Measurements from ENCODE around the gene HECW1. TPM values are rescaled to one million over a fixed set of nuclear protein-coding genes. Genes with fewer than 3 reads are reported as not detected.
A peak's percentile ranks its signal among the peaks of the same experiment; 100 is the strongest.
"Not testable (repeated sequence)": the region's sequence is repeated elsewhere in the genome, so short reads cannot be mapped to it uniquely, and the experiment has no call there.

HECW1 gene
- total RNA-seq, 1 donor from 2014 or later = 0.40 TPM

DNA sequence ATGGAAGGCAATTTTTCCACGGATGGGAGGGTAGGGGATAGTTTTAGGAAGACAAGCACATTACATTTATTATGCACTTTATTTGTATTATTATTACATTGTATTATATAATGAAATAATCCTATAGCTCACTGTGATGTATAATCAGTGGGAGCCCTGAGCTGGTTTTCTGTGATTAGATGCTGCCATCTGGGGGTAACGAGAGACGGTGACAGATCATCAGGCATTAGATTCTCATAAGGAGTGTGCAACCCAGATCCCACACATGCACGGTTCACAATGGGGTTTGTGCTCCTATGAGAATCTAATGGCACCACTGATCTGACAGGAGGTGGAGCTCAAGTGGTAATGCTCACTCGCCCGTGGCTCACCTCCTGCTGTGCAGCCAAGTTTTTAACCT is 366.6 kb downstream of the HECW1 start:
- no peak for ATAC-seq

DNA sequence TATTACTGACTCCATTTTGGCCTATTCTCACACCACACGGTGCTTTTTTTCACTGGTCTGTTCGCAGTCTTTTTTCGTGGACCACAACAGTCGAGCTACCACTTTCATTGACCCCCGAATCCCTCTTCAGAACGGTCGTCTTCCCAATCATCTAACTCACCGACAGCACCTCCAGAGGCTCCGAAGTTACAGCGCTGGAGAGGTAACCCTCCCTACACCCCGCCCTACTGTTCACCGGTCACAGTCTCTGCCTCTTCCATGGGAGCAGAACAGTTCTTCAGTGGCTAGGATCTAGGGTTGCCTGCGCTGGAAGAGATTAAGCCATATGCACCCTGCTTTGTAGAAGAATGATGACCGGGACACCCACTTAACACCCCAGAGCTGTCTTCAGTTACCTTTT is 367.1 kb downstream of the HECW1 start:
- no peak for ATAC-seq

GRCh38 chr7:43480581-43480980 is 368.1 kb downstream of the HECW1 start:
- ATAC-seq = no peak

DNA sequence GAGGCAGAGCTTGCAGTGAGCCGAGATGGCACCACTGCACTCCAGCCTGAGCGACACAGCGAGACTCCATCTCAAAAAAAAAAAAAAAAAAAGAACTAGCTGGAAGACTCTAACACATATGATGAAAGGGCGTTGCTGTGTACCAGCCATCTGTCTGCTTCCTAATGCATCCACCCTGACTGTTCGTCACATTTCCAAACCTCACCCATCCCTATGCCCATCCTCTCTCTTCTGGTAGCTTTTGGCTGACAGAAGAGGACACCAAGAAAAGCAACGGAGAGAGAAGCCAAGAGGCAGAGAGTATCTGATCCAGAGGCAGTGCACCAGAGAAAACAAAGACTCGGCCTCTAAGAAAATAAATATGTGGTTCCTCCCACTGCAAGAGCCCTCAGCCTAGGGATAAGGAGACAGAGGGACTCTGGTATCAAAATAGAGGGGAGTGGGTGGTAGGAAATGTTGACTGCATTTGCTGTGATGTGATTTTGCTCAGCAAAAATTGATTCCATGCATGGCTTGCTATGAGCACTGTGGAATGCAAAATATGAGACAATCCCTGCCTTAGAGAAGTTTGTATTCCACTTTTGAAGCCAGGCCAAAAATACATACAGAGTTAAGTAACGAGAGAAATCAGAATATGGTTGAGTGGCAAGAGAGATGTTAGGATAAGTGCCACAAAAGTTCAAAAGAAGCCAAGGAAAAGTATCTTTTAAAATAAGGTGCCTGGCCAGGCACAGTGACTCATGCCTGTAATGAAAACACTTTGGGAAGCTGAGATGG is 369.6 kb downstream of the HECW1 start:
- ATAC-seq = no peak

- no peak for ATAC-seq
These were observed 370.3 kb downstream of the HECW1 start for GRCh38 chr7:43482679-43483252.

- ATAC-seq = no peak
These were observed 372.4 kb downstream of the HECW1 start for GRCh38 chr7:43484678-43485395.

- no peak for ATAC-seq
These were observed 373.1 kb downstream of the HECW1 start for GRCh38 chr7:43485580-43485979.

GRCh38 chr7:43486008-43486407 is 373.6 kb downstream of the HECW1 start:
- ATAC-seq = not testable (repeated sequence)

DNA sequence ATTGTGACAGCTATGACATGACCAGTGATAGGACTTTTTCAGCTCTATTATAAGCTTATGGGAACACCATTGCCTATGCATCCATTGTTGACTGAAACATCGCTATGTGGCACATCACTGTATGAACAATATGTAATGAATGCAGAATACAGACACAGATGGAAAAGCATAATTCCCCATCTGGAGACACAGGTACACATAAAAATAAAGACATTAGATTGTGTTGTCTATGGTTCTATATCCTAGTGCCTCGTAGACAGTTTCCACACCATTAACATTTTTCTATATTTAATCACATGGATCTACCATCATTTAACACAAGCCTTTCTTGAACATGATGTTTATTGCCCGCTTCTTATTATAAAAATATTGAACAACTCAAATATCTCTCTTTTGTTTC is 374.2 kb downstream of the HECW1 start:
- no peak for ATAC-seq

GRCh38 chr7:43487731-43488073 is 375.3 kb downstream of the HECW1 start:
- ATAC-seq = no peak

DNA sequence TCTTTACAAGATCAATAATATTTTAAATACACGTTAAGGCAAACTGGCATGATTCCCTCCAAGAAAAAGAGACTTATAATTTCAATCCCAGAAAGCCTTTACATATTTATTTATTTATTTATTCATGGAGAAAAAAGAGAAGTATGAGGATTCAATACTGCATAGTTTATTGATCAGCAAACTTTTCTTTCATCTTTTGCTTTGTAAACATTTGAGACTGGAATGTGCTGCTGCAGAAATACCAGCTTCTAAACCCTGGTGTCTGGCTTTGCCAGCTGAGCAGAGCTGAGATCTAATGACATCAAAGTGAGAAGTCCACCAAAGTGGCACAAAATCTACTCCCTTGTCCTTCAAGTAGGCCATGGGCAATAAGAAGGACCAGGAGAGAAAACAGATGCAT is 376.8 kb downstream of the HECW1 start:
- no peak for ATAC-seq

DNA sequence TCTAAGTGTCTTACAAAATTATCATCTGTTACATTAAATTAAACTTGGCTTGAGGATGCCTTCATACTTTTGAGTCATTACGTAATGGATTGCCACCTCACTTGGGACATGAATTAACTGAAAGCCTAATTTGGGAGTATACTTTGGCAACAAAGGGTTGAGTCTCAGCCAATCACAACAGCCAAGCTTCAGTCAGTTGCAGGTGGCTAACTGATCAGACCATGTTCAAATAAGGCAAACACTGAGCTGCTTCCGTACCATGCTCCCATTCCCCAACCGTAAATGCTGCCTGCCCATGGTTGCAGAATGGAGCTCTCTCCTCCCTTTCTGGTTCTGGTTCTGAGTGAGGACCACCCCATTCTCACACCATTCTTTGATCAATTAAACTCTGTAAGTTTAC is 377.6 kb downstream of the HECW1 start:
- ATAC-seq = no peak

GRCh38 chr7:43491123-43491522 is 378.7 kb downstream of the HECW1 start:
- no peak for ATAC-seq

- peak; percentile 60 for ATAC-seq
These were observed 379.5 kb downstream of the HECW1 start for GRCh38 chr7:43491984-43492383.

DNA sequence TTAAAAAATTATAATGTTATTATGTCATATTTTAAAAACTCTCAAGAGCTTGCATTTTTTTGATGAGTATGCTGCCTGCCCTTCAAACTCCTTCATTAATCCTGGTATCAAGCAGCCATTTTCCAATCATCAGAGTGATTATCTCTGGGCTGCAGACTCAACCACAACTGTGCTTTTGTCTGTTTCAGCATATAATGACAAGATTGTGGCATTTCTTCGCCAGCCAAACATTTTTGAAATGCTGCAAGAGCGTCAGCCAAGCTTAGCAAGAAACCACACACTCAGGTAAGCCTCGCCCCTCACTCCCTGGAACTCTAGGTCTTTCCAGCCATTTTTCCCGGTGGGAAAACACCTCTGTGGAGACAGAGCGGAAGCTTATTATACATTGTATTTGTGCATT is 380.4 kb downstream of the HECW1 start:
- no peak for ATAC-seq

GRCh38 chr7:43495572-43495971 is 383.1 kb downstream of the HECW1 start:
- no peak for ATAC-seq

DNA sequence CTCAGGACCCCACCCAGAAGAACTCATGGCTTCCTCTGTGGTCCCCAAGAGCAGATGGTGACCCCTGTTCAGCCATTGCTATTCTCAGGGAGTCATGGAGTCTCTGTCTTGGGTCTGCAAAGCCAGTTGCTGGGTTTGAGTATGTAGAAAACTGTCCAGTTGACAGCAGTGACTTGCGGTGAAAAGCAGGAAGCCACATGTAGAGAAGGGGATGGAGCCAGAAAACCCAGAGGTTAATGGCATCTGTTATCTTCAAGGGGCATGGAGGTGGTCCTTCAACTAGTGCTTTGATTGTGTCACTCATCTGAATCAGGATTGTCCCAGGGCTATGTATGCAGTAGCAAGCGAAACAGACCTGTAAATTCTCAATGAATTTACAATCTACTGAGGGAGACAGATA is 384.1 kb downstream of the HECW1 start:
- no peak for ATAC-seq

DNA sequence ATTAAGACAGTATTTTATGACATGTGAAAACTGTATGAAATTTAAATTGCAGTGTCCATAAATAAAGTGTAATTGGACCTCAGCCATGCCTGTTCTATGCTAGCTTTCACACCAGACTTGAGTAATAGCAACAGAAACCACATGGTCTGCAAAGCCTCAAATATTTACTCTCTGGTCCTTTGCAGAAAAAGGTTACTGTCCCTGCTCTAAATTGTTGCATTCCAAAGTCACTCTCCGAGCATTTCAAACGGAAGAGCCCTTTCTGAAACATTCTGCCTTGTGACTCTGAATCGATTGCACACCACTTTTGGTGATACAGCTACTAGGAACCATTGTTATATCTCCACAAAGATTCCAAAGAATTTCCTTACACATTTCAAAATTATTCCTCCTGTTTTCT is 389.4 kb downstream of the HECW1 start:
- ATAC-seq = no peak

- ATAC-seq = no peak
These were observed 390.5 kb downstream of the HECW1 start for GRCh38 chr7:43502941-43503340.

GRCh38 chr7:43505412-43505811 is 393.0 kb downstream of the HECW1 start:
- ATAC-seq = no peak

- no peak for ATAC-seq
These were observed 394.0 kb downstream of the HECW1 start for GRCh38 chr7:43506460-43506859.

DNA sequence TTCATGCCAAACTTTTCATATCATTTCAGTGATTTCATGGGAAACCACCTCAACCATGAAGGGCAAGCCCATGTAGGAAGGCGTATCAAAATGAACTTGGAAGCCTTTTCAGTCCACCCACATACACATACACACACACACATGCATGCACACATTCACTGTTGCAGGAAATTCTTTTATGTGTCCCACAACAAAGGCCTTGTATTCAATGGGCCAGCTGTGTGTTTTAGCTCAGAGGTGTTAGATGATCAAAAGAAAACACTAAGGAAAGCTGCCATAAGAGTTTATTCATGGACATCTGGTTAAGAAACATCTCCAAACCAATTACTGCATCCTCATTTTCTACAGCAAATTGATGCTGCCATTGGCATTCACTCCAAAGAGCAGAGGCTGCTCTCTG is 396.0 kb downstream of the HECW1 start:
- no peak for ATAC-seq

GRCh38 chr7:43509906-43510305 is 397.5 kb downstream of the HECW1 start:
- no peak for ATAC-seq

DNA sequence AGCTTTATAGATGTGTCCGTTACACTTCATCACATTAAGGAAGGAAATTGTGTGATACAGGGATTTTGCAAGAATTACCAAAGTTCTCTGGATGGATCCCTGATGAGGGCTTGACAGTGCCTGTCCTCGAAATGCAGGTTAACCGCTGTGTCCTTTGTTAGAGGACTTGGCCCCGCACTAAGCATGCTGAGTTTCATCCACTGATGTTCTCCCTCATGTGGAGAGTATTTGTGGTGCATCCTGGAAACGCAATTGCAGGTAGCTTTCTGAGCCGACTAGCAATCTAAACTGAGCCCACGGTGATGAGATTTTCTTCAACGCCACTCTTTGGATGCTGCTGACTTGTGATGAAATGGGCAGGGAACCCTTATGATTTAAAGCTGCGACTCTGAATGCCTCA is 398.6 kb downstream of the HECW1 start:
- no peak for ATAC-seq

All from esophagus mucosa (tissue), 1 donor.